Hematopoietic multipotent progenitor cell treated with erythropoietin and hydrocortisone succinate and interleukin-3 and kit ligand, for 17 days (in vitro differentiated cells): ENCODE data around the gene CAMTA1.

Experiments
- DNase-seq: peaks from one replicate; pipeline ENCODE4 v3.0.0-alpha.2; 2015; ENCODE audit warnings: low spot score

CAMTA1 gene

DNA sequence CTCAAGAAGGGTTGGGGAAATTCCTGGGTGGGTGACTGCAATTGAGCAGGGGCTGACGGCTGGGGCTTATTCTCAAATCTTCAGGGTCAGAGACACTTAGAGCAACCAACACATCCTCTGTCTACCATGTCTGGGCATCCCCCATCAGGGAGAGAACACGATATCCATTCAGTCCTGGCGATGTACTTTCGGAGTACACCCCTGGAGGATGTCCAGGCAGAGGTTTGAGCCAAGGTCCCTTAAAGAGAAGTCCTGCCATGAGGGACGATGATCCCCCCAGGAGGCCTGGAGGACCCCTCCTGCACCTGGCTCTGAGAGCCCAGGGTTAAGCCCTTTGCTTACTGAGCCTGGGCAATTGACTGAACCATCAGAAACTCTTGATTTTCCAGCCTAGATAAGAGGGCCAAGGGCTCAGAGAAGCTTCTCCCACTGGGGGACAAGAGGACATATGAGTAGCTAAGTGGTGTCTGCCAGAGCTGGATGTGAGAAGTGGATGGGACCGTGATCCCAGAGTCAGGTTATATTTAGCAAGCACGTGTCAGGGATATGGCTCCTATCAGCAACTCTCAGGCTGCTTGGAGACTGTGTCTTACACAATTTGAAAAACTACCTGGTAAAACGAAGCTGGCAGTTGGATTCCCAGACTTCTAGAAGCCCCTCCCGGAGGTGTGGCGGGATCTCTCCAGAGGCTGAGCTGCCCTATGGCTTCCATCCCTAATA lies 732.5 kb downstream of the CAMTA1 start:
- no peak for DNase-seq

DNA sequence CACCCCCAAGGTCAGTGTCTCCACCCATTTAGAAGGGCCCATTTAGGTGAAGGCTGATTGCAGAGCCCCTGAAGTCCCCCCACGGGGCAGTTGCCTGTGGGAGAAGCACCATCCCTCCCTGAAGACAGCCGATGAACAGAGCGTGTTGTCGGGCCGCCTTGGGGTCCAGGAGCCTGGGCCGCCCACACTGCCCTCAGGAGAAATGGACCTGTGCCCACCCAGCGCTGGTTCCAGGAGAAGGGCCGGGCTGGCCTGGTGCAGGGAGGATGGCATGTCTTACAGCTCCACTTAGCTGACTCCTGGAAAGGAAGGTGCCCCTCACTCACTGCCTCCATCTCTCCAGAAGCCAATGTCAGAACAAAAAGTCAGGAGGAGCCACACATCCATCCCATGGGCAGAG lies 733.2 kb downstream of the CAMTA1 start:
- no peak for DNase-seq

DNA sequence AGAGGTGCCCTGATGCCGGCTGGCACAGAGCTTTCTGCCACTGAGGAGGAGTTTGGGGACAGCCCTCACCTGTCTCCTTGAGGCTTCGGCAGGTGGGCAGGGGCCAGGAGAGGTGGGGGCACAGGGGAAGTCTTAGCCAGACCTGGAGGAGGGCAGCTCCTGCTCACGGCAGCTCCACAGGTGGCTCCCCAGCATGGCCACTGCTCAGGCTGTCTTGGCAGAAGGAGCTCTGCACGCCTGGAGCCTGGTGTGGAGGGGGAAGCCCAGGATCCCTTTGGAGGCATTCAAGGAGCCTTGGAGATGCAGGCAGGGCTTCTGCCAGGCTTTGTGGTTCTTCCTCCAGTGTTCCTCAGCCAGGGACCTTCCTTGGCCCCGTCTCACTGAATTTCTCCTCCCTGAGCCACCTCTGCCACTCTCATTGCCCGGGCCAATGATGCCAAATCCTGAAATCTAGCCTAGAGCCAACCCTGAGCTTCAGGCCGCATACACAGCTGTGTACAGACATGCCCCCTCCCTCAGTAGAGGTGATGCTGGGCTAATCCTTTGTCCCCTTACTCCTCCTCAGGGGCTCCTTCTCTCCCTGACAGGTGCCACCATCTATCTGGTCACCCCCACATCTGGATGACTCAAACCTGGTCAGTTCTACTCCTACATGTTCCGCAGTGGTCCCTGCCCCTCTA lies 734.1 kb downstream of the CAMTA1 start:
- no peak for DNase-seq

DNA sequence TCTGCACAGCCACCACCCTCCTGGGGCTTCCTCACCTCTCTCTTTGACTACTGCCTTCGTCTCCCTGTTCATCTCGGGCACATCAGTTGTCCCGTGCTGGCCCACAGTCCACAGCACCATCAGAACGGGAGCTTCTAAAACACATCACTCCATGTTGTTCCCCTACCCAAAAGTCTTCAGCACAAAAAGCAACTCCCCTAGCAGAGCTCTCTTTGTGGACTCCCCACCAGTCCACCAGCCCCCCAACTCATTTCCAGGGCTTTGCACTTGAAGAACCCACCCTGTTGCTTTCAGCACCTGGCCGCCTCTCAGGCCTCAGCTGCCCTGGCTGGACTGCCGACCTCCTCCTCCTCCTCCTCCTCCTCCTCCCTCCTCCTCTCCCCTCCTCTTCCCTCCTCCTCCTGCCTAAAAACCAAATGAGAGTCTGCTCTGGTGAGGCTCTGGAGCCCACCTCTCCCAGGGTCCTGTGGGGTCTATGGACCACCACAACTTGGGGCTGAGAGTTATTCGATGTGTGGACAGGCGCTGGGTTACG lies 734.7 kb downstream of the CAMTA1 start:
- no peak for DNase-seq

DNA sequence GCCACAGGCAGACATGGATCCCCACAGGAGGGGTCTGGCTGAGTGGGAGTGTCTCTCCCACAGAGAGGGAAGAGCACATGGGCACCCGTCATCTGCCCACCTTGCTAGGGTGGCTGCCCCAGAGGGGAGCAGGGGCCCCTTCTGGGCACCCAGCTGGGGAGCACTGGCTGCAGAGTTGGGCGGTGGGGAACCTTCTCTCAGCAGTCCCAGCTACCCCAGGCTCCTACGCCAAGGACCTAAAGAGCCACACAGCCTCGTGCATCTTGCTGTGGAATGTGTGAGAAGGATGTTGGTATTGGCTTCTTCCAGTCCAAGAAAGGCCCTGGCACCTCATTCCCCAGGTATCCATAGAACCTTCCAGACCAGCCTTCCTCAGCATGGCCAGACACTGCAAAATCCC lies 735.2 kb downstream of the CAMTA1 start:
- no peak for DNase-seq

DNA sequence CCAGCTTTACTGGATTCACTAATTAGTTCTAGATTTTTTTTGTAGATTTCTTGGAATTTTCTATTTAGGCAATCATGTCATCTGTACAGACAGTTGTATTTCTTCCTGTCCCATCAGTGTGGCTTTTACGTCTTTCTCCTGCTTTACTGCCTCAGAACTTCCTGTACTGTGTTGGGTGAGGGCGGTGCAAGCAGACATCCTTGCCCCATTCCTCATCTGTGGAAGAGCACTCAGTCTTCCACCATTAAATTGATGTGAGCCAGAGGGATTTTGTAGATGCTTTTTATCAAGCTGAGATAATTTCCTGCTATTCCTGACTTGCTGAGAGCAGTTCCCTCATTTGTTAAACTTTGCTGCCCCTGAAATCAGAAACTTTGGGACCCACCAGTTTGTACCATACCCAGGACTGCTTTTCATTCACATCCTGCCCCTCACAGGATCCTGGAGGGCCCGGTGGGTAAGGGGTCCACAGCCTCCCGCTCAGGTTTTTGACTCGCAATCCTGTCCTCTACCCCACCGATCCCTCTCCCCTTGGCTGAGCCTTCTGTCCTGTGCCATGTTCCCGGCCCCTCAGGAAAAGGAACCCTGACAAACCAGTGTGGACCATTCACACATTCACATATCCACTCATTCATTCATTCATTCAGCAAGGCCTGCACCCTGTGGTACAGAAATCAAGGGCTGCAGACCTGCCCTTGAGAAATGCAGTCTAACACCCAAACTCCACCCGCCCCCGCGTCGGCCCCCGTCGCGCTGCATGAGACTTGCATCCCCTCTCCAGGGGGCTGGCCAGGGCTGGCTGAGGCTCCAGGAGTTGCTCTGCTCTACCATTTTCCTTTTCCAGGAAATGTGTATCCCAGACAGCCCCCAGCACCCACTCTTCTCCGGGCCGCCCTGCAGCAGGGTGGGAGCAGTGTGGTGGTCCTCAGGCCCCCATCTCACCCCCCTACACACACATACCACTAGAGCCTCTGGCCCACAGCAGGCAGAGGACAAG lies 739.4 kb downstream of the CAMTA1 start:
- DNase-seq: no peak

DNA sequence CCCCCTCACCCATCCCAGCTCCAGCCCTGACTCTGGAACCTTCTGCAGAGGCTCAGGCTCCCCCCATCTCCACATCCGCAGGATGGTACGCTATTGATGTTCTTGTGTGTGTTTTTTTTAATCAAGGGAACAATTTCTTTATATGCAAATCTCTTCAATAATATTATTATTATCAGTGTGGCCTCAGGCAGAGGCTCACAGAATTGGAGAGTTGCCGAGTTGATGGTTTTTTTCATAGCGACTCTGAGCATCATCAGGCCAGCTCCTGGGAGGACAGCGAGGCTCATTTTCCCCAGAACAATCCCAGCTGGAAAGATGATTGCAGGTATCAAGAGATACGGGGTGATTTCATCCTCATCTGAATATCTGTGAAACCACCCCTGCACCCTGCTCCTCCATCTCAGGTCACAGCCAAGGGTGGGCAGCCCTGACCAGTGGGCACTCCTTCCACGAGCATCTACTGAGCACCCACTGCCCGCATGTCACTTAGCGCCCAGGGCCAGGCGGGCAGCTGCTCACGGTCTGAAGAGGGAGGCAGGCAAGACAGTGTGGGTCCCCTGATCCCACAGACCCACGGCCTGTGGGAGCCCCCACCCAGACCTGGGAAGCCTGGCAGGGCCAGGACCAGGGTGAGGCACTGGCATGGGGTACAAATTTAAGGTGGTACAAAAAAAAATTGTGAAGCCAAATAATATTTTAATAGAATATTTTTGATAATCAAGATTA lies 740.2 kb downstream of the CAMTA1 start:
- DNase-seq: no peak

DNA sequence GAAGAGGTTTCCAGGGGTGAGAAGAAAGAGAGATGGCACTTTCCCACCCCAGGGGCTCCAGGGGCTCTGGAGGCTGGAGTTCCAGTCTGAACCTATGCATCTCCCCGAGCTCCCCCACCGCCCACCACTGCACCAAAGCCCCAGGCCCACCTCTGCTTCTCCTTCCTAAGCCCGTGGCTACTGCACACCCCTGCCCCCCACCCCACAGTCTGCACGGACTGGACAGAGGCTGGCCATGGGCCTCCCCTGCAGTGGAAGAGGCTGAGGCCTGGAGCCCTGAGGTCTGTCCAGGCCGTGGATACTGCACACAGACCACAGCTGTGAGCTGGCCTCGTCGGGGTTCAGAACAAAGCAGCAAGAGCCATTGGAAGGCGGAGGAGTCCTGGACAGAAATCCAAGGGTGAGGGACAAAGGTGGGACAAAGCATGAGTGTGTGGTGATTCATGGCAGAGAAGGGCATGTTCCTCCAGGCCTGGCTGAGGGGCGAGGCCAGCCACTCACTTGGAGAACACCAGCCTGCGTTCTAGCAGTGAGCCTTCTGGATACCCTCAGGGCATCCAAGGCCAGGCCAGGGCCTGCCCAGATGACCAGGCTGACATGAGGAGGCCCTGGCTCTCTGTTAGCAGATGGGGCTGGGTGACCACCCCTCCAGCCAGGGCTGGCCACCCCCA lies 741.1 kb downstream of the CAMTA1 start:
- DNase-seq: no peak

DNA sequence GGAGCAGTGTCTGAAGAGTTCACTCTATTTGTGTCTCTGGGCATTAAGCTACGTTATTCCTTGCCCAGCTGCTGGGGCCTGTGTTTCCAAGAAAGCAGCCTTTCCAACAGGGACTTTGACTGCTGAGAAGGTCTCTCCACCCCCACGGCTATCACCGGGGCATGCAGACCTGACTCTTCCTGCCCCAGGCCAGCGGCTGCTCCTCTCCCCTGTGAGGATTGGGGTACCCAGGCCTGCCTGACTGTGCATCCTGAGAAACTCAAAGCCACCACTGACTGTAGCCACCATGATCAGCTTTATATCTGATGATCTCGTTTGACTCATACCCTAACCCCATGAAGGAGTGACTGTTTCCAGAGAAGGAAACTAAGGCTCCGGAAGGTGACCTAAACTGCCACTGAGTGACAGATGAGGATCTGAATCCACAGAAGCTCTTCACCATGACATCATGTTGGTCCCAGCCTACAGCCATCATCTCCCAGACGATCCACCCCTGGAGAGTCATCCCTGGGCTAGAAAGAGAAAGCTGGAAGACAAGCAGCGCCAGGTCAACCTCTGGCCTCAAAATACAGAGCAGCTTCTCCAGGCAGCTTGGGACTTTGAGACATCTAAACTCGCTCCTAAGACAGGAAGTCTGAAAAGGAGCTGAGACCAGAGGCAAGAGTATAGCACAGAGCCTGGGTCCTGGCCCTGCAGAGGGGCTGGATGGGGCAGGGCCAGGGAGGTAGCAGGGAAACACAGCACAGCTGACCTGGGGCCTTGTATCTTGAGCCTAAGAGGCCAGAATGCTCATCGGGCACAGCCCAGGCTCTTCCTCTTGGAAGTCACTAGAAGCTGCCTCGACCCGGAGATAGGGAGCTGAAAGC lies 741.8 kb downstream of the CAMTA1 start:
- no peak for DNase-seq

DNA sequence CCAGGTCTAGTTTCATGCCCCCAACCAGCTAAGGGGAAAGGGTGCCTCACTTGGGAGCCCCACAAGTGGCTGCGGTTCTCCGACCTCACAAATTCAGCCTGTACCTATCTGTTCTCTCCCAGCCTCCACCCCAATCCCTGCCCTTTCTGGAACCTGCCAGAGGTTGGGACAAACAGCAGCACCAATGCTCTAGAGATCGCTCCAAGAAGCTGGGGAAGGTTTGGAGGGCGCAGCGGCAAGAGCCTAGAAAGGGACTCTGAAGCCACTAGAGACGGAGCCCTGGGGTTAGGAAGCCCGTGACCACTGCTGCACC lies 742.4 kb downstream of the CAMTA1 start:
- no peak for DNase-seq

DNA sequence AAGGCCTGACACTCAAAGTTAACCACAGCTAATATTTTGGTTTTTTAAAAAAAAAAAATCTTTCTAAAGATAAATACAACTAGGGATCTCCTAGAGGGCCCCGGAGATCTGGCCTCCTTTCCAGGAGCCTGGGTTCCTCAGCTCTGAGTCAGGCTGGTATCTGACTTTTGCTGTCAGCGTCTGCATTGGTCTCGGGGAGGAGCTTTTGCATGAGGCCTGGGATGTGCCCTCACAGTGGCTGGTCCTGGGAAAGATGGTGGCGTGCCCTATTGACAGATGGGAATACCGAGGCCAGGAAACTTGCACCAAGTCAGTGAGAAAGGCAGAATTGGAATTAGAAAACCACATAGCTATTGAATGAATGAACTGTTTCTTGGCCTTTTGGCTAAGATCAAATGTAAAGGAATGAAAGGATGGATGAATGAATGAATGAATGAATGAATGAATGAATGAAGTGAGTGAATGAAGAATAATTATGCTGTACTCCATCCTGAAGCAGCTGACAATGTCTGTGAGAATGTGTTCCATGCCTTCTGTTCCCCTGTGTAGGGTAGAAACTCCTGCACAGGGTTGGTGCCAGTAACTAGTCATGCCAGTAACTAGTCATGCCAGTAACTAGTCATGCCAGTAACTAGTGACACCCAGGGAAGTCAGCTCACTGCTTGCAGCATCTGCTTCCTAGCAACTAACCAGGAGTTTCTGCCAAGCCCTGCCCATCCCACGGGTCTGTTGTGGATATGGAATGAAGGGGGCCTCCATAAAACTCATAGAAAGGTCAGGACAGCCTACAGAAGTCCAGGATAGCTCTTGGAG lies 743.3 kb downstream of the CAMTA1 start:
- DNase-seq: no peak

DNA sequence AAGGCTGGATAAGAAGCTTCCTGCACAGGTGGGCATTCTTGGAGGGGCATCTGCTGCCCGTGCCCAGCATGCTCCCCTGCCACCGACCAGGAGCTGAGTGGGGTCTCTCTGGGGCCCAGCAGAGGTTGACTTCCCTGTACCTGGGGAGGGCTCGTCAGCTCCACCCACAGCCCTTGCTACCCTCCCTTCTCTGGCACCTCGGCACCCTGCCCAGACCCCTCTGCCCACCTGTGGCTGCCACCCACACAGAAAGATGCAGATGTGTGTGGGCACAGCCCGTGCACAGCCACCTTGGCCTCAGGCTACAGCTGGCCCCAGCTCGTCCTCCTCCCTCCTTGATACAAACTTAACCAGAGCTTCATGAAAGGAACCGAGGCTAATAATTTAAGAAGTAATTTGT lies 744.7 kb downstream of the CAMTA1 start:
- no peak for DNase-seq

DNA sequence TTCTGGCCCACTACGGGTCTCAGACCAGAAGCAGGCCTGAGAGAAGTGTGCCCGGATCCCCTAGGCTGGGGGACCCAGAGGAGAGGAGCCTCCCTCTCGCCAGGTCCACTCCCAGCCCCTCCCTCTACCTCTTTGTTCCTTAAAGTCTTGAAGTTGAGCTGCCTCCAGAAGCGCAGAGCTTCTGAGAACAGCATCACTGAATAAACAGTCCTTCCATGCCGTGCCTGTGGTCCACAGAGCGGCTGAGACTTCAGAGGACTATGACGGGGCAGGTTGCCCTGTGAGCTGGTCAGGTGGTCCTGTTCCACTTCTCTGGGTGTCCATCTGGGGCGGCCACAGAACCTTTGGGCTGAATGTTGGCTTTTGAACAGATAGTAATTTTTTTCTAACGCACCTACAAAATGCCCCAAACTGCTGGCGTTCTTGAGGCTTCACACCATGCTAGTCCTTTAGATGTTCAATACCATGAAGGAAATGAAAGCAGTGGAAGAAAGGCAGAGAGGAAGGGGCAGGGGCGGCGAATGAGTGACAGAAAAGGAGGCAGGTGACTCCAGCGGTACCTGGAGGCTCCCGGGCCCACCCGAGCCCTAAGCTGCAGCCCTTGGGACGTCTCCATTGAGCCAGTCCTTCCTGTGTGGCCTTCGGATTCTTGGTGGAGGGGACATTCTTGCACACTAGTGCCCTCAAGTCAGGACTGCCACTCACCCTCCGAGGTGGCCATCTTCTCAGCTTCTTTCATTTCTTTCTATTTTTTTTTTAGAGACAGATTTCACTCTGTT lies 746.5 kb downstream of the CAMTA1 start:
- DNase-seq: no peak

DNA sequence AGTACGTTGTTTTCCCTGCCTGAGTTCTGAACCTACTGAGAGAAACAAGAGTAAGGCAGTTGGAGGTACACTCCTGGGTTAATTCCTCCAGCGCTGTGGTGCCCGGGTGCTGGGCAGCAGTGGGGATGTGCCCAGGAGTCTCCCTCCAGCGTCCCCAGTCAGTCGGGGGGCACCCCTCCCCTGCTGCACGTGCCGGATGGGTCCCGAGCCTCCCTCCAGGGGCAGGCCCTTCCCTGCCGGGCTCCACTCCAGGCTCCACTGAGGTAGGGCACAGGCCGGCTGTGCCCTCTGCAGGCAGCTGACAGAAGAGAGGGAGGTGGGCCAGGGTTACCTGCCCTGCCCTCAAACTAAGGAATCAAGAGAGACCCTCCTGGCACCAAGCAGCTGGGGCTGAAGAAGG lies 747.8 kb downstream of the CAMTA1 start:
- no peak for DNase-seq

DNA sequence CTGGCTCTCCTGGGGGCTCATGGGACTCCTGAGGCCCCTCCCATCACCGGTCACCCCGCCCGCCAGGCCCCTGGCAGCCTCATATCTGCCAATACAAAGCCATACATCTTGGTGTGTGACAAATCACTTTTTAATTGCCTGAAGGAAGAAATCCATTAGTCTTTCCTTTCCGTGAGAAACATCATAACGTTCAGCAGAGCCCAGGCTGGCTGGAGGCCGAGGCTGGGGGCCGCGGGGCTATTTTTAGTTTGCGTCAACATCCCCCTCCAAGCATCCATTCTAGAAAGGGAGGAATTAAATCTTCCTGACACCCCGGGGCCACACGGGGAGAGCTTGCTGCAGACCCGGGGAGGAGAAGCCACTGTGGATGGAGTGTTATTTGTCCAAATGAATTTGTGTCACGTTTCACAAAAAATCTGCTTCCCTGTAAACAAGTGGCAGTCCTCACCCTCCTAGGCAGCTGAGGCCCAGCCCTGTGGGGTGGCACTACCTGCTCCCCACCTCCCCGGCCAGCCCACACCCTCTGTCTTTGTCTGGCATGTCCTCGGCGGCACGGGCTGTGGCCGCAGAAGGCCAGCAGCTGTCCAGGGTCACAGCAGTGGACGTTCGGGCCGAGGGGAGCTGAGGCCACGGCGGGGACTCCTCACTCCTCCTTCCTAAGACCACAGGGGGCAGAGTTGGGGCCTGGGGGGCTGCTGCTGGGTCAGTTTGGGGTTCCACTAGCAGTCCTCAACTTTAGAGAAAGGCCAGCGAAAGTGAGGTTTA lies 749.0 kb downstream of the CAMTA1 start:
- DNase-seq: no peak

DNA sequence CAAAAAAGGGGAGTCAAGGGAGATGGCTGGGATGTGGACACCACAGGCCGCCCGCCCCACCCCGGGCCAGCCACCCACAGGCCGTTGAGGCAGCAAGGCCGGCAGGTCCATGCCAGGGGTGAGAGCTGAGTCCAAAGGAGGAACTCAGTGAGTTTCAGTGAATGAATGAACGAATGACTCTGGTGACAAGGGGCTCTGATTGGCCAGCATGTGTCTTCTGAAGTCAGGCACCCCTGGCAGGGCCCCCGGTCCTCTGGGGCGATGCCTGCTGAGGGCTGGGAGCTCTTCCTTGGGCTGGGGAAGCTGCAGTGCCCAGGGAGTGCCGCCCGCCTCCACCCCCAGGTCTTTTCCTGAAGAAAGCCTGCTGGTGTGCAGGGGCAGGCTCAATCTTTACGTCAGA lies 749.8 kb downstream of the CAMTA1 start:
- no peak for DNase-seq

DNA sequence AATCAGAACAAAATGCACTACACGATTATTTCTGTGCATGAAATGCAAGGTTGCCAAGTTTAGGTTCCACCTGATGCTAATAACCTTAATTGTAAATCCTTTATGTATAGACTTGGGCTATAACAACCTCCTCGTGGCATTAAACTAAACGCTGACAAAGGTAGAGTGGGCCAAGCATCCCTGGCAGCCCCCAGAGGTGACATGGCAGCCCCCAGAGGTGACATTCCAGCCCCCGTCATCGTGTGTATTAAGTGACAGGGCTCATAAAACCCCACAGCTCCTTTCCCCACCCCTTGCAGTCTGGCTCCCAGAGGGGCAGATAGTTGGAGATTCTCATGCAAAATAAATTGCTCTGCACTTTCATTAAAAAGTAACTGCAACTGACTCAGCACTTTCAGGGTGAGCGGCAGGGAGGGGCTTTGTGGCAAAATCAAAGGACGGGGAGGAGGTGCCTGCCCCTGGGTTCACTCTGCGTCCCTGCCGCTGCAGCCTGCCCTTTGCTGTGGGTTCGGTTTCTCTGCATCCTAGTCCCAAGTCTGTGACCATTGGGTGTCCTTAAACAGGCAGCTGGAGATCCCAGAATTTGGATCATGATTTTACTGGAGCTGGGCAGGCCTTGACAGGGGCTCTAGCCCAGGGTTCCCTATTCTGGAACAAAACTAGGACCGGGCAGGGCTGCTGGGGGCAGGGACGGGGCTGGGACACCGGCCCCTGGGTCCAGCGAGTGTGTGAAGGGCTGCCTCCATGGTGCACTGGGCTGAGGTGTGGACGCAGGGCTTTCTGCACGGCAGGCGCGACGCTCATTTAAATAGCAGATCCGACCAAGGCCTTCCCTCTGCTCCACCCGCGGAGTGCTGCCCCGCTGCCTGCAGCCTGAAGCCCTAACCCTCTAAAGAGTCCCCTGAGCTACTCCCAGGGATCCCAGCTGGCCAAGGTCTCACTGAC lies 751.0 kb downstream of the CAMTA1 start:
- DNase-seq: no peak
